ENCODE results near the gene PTPRJ. TPM values are rescaled to one million over a fixed set of nuclear protein-coding genes. Genes with fewer than 3 reads are reported as not detected.

Gene PTPRJ
- total RNA-seq, 1 experiment from 2014 or later: 12.1 TPM

GRCh38 chr11:48110509-48110766 lies 130.1 kb downstream of the PTPRJ start:
- ChIA-PET POLR2A (ENCODE audit: low non-redundant PET) (no interaction called here), CTCF (interaction anchor here (0.7 to 3.4 kb wide), 6 partner anchors 17 to 274 kb away, joined by 3 to 44 read pairs (median 4); no protein-coding TSS in a partner anchor)
- H3K27ac ChIP-seq (ENCODE audit: low read depth, low read length, poor library complexity, severe bottlenecking): peak overlapping the region; percentile 62
- intact Hi-C loops (cut with micrococcal nuclease; ENCODE audit: unreplicated experiment): loop anchor here (1.0 to 10.0 kb wide), 3 partner anchors 344 to 1884 kb away; partner anchors contain the start of gene SPI1
- TF ChIP-seq EZH2 (IDR thresholded peaks at IDR 0.05; ENCODE audit: borderline replicate concordance, low read depth, low read length, poor library complexity, severe bottlenecking) (no peak), CTCF (conservative IDR thresholded peaks at IDR 0.05; ENCODE audit: low read depth, low read length) (no peak)
- H3K4me3 ChIP-seq (ENCODE audit: low read depth, low read length, poor library complexity, severe bottlenecking): peak overlapping the region; percentile 35
- H3K9me3 ChIP-seq (ENCODE audit: low read depth, low read length, poor library complexity, severe bottlenecking): peaks cover 12% of the 10 kb centered on the region
- no peaks in the 10 kb centered on the region for H3K27me3 ChIP-seq (replicated peaks; ENCODE audit: insufficient read depth, low read depth, low read length, poor library complexity)
- no peak for DNase-seq (ENCODE audit: low spot score)
- H3K4me1 ChIP-seq (ENCODE audit: insufficient read depth, low read length, poor library complexity, severe bottlenecking): peaks cover 10% of the 10 kb centered on the region
- BruUV-seq (replicated peaks): no TSS peak
- H3K36me3 ChIP-seq (ENCODE audit: insufficient read depth, low read length, poor library complexity, severe bottlenecking): no peaks in the 10 kb centered on the region

- no peak for TF ChIP-seq EZH2 (IDR thresholded peaks at IDR 0.05; ENCODE audit: borderline replicate concordance, low read depth, low read length, poor library complexity, severe bottlenecking)
- no peak for TF ChIP-seq CTCF (conservative IDR thresholded peaks at IDR 0.05; ENCODE audit: low read depth, low read length)
- no peaks in the 10 kb centered on the region for H3K27me3 ChIP-seq (replicated peaks; ENCODE audit: insufficient read depth, low read depth, low read length, poor library complexity)
- intact Hi-C loops (cut with micrococcal nuclease; ENCODE audit: unreplicated experiment): loop anchor here (10.0 kb wide), 2 partner anchors 737 to 1883 kb away; partner anchors contain the start of gene SPI1
- H3K9me3 ChIP-seq (ENCODE audit: low read depth, low read length, poor library complexity, severe bottlenecking): peaks cover 18% of the 10 kb centered on the region
- BruUV-seq (replicated peaks): no TSS peak
- peaks cover 10% of the 10 kb centered on the region for H3K4me1 ChIP-seq (ENCODE audit: insufficient read depth, low read length, poor library complexity, severe bottlenecking)
- H3K36me3 ChIP-seq (ENCODE audit: insufficient read depth, low read length, poor library complexity, severe bottlenecking): no peaks in the 10 kb centered on the region
- H3K4me3 ChIP-seq (ENCODE audit: low read depth, low read length, poor library complexity, severe bottlenecking): no peak overlapping the region
- H3K27ac ChIP-seq (ENCODE audit: low read depth, low read length, poor library complexity, severe bottlenecking): no peak overlapping the region
- DNase-seq (ENCODE audit: low spot score): no peak
- ChIA-PET POLR2A (ENCODE audit: low non-redundant PET) (no interaction called here), CTCF (interaction anchor here (0.6 to 3.4 kb wide), 4 partner anchors 19 to 689 kb away, joined by 3 to 44 read pairs (median 3); no protein-coding TSS in a partner anchor)
These were observed 131.5 kb downstream of the PTPRJ start for GRCh38 chr11:48111891-48112290.

- no peak overlapping the region for H3K4me3 ChIP-seq (ENCODE audit: low read depth, low read length, poor library complexity, severe bottlenecking)
- BruUV-seq (replicated peaks): no TSS peak
- TF ChIP-seq EZH2 (IDR thresholded peaks at IDR 0.05; ENCODE audit: borderline replicate concordance, low read depth, low read length, poor library complexity, severe bottlenecking): no peak
- TF ChIP-seq CTCF (conservative IDR thresholded peaks at IDR 0.05; ENCODE audit: low read depth, low read length): no peak
- CTCF ChIA-PET: no interaction called here
- H3K27me3 ChIP-seq (replicated peaks; ENCODE audit: insufficient read depth, low read depth, low read length, poor library complexity): no peaks in the 10 kb centered on the region
- H3K4me1 ChIP-seq (ENCODE audit: insufficient read depth, low read length, poor library complexity, severe bottlenecking): peaks cover under 1% of the 10 kb centered on the region
- intact Hi-C loops (cut with micrococcal nuclease; ENCODE audit: unreplicated experiment): loop anchor here (10.0 kb wide), 2 partner anchors 740 to 1880 kb away; partner anchors contain the start of gene SPI1
- H3K27ac ChIP-seq (ENCODE audit: low read depth, low read length, poor library complexity, severe bottlenecking): no peak overlapping the region
- POLR2A ChIA-PET (ENCODE audit: low non-redundant PET): no interaction called here
- H3K9me3 ChIP-seq (ENCODE audit: low read depth, low read length, poor library complexity, severe bottlenecking): peaks cover 18% of the 10 kb centered on the region
- no peak for DNase-seq (ENCODE audit: low spot score)
- H3K36me3 ChIP-seq (ENCODE audit: insufficient read depth, low read length, poor library complexity, severe bottlenecking): no peaks in the 10 kb centered on the region
These were observed 134.4 kb downstream of the PTPRJ start for GRCh38 chr11:48114740-48115139.

Data from A673 (cell line).